Measurements from ENCODE around the gene ADAMTS2.

Gene ADAMTS2

GRCh38 chr5:179268966-179269693 is 76.1 kb downstream of the ADAMTS2 start:
- H3K9me3 Mint-ChIP-seq, result no peaks in the 10 kb centered on the region
- no peak overlapping the region for H3K4me3 Mint-ChIP-seq
- no peak for DNase-seq
- H3K27me3 Mint-ChIP-seq, result peaks cover 17% of the 10 kb centered on the region
- ATAC-seq, result no peak
- H3K4me1 Mint-ChIP-seq, result no peaks in the 10 kb centered on the region
- no peak overlapping the region for H3K27ac Mint-ChIP-seq

- H3K9me3 Mint-ChIP-seq, result no peaks in the 10 kb centered on the region
- no peak overlapping the region for H3K4me3 Mint-ChIP-seq
- no peak overlapping the region for H3K27ac Mint-ChIP-seq
- ATAC-seq (no peak), DNase-seq (peak in 1 of 2 donors; percentile 6)
- no peaks in the 10 kb centered on the region for H3K4me1 Mint-ChIP-seq
- peaks cover 17% of the 10 kb centered on the region for H3K27me3 Mint-ChIP-seq
Observed at GRCh38 chr5:179268399-179268952, 76.8 kb downstream of the ADAMTS2 start.

DNA sequence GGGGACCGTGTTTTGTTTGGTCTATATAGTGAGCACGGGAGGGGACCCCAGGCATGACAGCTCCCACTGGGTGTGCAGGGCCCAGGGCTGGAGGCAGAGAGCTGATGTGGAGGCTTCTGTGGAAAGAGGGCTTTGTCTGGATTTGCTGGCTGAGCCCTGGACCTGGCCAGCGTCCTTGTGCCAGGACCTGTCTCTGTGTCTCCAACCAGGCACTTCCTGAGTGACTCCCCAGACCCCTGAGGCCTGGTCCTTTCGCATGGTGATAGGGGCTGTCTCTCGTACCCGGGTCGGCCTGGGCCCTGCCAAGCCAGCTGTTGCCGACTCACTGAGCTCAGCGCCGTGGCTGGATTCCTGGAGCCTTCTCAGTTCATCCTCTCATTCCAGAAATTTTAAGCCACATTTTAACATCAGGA is 77.6 kb downstream of the ADAMTS2 start:
- ATAC-seq (no peak), DNase-seq (peak in 1 of 2 donors; percentile 3)
- Mint-ChIP-seq H3K27ac (peak overlapping the region in 1 of 2 donors; percentile 19), H3K9me3 (no peaks in the 10 kb centered on the region), H3K4me1 (no peaks in the 10 kb centered on the region), H3K27me3 (peaks cover 18% of the 10 kb centered on the region), H3K4me3 (no peak overlapping the region)

DNA sequence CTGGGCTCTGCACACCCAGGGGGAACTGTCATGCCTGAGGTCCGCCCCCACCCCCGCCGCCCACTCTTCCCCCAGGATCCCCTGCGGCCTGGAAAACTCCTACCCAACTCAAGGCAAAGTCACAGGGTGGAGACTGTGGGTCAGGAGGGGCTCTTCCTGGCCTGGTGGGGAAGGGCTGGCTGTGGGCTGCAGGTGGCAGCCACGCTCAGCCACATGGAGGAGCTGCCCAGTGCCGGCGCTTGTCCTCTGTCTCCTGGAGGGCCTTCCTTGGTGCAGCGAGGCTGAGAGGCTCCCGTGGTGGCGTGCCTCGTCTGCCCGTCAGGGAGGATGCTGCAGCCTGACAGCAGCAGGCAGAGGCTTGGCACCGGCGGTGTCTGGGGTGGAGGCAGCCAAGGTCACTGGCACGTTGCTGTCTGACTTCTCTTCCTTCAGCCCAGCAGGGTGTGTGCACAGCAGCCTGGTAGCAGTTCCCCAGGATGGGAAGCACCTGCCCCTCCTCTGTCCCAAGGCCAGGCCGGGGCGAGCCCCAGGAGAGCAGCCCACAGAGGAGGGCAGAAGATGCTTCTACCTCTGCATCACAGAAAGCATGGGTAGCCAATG is 78.1 kb downstream of the ADAMTS2 start:
- Mint-ChIP-seq H3K27ac (no peak overlapping the region), H3K4me1 (no peaks in the 10 kb centered on the region), H3K4me3 (no peak overlapping the region), H3K9me3 (no peaks in the 10 kb centered on the region), H3K27me3 (peaks cover 22% of the 10 kb centered on the region)
- DNase-seq, result peak in 1 of 2 donors; percentile 5
- ATAC-seq, result peak; percentile 8

GRCh38 chr5:179266291-179267070 is 78.8 kb downstream of the ADAMTS2 start:
- Mint-ChIP-seq H3K9me3 (no peaks in the 10 kb centered on the region), H3K4me1 (no peaks in the 10 kb centered on the region), H3K27me3 (peaks cover 22% of the 10 kb centered on the region), H3K27ac (no peak overlapping the region), H3K4me3 (no peak overlapping the region)
- peak; percentile 14 for ATAC-seq
- peak in 1 of 2 donors; percentile 4 for DNase-seq

DNA sequence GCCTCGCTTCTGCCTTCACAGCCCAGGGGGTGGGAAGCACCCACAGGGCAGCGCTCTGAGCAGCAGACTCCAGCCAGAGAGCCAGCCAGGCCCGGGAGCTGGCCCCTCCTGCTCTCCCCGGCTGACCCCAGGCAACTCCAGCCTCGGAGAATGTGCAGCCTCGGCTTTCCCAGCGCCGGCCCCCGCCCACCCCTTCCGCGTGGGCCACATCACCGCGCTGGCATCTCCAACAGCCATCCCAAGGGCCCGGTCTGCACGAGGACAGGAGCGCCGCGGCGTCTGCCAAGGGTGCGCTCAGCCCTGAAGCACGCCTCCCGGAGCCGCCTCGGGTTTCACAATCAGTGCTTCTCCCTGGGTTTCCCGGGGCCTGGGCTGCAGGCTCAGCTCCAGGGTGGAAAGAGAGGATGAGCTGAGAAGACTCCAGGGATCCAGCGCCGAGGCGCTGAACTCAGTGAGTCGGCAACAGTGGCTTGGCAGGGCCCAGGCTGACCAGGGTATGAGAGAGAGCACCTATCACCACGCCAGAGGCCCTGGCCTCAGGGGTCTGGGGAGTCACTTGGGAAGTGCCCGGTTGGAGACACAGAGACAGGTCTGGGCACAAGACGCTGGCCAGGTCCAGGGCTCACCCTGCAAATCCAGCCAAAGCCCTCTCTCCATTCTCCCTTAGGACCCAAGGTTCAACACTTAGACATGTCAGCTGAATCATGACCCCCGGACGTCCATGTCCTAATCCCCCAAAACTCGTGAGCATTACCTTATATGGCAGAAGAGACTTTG is 79.6 kb downstream of the ADAMTS2 start:
- H3K27me3 Mint-ChIP-seq, result peaks cover 22% of the 10 kb centered on the region
- DNase-seq, result no peak
- H3K4me3 Mint-ChIP-seq, result no peak overlapping the region
- H3K27ac Mint-ChIP-seq, result no peak overlapping the region
- H3K4me1 Mint-ChIP-seq, result no peaks in the 10 kb centered on the region
- no peaks in the 10 kb centered on the region for H3K9me3 Mint-ChIP-seq
- ATAC-seq, result no peak

DNA sequence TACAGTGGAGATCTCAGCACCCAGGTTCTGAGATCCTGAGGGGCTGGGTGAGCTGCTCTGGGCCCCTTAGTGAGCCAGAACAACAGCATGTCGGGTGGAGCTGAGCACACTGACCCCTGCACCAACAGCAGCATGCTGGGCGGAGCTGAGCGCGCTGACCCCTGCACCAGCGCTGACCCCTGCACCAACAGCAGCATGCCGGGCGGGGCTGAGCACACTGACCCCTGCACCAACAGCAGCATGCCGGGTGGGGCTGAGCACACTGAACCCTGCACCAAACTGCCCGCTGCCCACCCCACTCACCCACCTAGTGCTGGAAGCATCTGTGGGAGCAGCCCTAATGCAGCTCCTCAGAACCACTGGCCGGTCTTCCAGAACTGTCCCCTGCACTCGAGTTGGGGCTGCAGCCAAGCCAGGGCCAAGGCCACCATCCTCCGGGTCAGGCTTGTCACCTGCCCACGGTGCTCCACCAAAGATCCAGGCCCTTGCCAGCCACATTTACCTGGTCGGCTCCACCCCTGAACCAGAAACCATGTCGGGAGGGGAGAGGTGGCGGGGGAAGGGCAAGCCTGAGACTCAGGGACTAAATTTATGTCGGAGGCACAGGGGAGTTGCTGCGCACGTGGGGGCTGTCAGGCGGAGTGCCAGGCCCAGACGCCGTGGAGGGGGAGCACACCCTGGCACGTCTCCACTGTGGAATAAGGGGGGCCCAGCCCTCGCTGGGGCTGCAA is 80.3 kb downstream of the ADAMTS2 start:
- no peak for ATAC-seq
- H3K27ac Mint-ChIP-seq, result no peak overlapping the region
- H3K4me3 Mint-ChIP-seq, result no peak overlapping the region
- no peaks in the 10 kb centered on the region for H3K4me1 Mint-ChIP-seq
- peak in 1 of 2 donors; percentile 3 for DNase-seq
- H3K9me3 Mint-ChIP-seq, result no peaks in the 10 kb centered on the region
- peaks cover 22% of the 10 kb centered on the region for H3K27me3 Mint-ChIP-seq

DNA sequence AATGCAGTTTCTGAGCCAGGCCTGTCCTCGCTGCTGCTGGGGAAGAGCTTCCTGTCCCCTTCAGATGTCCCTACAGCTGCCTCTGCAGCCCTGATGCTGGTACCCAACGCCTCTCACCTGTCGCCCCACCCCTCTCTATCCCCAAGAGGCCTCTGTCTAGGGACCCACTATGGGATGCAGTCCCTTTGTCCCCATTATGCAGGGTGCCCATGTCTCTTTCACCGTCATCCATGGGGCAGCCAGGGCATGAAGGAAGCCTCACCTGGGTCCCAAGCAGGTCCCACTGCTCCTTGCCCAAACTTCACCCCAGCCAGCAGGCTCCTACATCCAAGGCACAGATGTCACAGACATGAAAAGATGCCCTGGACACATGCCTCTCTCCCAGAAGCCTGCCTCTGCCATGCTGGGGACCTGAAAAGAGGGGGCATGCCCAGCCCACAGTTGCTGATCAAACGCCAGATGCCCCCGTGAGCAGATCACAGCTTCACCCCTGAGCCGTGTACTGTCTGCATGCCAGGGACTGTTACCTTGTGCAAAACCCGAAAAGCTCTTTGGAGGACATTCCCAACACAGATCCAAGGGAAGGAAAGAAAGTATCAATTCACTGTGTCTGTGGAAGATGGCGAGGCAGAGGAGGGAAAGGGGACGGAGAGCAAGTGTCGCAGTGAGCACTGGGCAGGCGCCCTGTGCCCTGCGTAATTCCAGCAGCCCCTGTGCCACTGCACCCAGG is 81.0 kb downstream of the ADAMTS2 start:
- no peak for ATAC-seq
- Mint-ChIP-seq H3K4me3 (no peak overlapping the region), H3K4me1 (no peaks in the 10 kb centered on the region), H3K27me3 (peaks cover 22% of the 10 kb centered on the region), H3K9me3 (no peaks in the 10 kb centered on the region), H3K27ac (no peak overlapping the region)
- peak in 1 of 2 donors; percentile 5 for DNase-seq

GRCh38 chr5:179263391-179264052 is 81.7 kb downstream of the ADAMTS2 start:
- no peak for ATAC-seq
- no peaks in the 10 kb centered on the region for H3K4me1 Mint-ChIP-seq

DNA sequence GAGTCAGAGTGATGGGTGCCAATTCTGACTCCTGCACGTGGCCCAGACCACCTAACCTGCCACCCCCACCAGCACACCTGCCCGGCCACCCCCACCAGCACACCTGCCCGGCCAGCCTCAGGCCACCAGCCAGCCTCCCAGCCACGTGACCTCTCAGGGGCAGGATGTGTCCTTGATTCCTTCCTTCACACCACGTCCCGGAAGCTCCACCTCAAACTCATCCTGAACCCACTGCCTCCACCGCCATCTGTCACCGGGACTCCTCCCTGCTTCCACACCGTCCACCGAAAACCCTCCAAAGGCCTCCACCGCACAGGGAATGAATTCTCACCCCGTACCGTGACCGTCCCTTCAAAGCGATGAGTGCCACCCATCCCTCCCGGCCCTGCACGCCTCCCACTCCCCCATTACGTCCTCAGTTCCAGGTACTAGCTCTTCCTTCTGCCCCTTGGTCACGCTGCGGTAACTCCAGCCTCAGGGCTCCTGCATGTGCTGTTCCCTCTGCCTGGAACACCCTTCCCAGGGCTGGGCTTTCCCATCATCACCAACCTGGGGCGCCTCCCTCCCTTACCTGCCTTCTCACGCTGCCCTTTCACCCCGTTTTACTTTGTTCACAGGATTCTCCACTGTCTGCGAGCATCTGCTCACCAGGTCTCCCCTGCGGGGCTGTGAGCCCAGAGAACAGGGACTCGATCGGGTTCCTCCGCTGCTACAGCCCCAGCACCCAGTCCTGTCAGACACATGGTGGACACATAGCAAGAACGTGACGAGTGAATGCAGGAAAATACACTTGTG is 82.9 kb downstream of the ADAMTS2 start:
- no peaks in the 10 kb centered on the region for H3K9me3 Mint-ChIP-seq
- ATAC-seq, result no peak
- no peak overlapping the region for H3K27ac Mint-ChIP-seq
- peaks cover 22% of the 10 kb centered on the region for H3K27me3 Mint-ChIP-seq
- DNase-seq, result peak in 1 of 2 donors; percentile 7
- H3K4me3 Mint-ChIP-seq, result no peak overlapping the region
- H3K4me1 Mint-ChIP-seq, result no peaks in the 10 kb centered on the region

More at GRCh38 chr5:179263391-179264052, 81.7 kb downstream of the ADAMTS2 start:
- H3K4me3 Mint-ChIP-seq, result no peak overlapping the region
- H3K27ac Mint-ChIP-seq, result no peak overlapping the region
- no peaks in the 10 kb centered on the region for H3K9me3 Mint-ChIP-seq
- peak in 1 of 2 donors; percentile 2 for DNase-seq
- H3K27me3 Mint-ChIP-seq, result peaks cover 22% of the 10 kb centered on the region

- Mint-ChIP-seq H3K27ac (no peak overlapping the region), H3K4me3 (no peak overlapping the region), H3K4me1 (no peaks in the 10 kb centered on the region), H3K27me3 (peaks cover 22% of the 10 kb centered on the region), H3K9me3 (no peaks in the 10 kb centered on the region)
- ATAC-seq, result peak; percentile 35
- DNase-seq, result peak in 1 of 2 donors; percentile 12
Observed at GRCh38 chr5:179261301-179262125, 83.7 kb downstream of the ADAMTS2 start.

GRCh38 chr5:179260324-179261070 is 84.8 kb downstream of the ADAMTS2 start:
- Mint-ChIP-seq H3K4me3 (no peak overlapping the region), H3K4me1 (no peaks in the 10 kb centered on the region), H3K27ac (no peak overlapping the region), H3K9me3 (no peaks in the 10 kb centered on the region), H3K27me3 (peaks cover 14% of the 10 kb centered on the region)
- peak in 1 of 2 donors; percentile 4 for DNase-seq
- ATAC-seq, result no peak
